HepG2 (cell line): ENCODE results near the gene BCAR3. TPM values are rescaled to one million over a fixed set of nuclear protein-coding genes. Genes with fewer than 3 reads are reported as not detected.

ENCODE experiments used
- ATAC-seq: fragments of 200-7000 bp; cut with Tn5 transposase; 3 replicates; pipeline ENCODE4 v1.9.1; 2020; ENCODE audit warnings: mild to moderate bottlenecking, moderate library complexity
- BruUV-seq: library from RNA; stranded (reverse); fragments of 400-500 nt; replicated peaks from 2 replicates; lab custom pipeline; 2021; lab: Mats Ljungman, UMichigan
- CTCF ChIA-PET: fragments of 300-600 bp; formaldehyde crosslinking; extraction: SDS; loops from one replicate; lab custom pipeline; 2021; ENCODE audit warnings: low total read pairs, inconsistent platforms, low intra/inter-chr PET ratio; lab: Yijun Ruan, JAX
- POLR2A ChIA-PET: fragments of 350-600 bp; sonication (Branson Sonifier 250); formaldehyde crosslinking; loops from one replicate; lab custom pipeline; 2020; ENCODE audit warnings: antibody characterized with exemption, inconsistent platforms; lab: Yijun Ruan, JAX
- DNase-seq: peaks from one replicate; pipeline ENCODE4 v3.0.0-alpha.2; 2015; ENCODE audit warnings: low spot score
- FAIRE-seq: peaks from 3 replicates; lab custom pipeline; 2011; peaks lifted over from hg19 to GRCh38; lab: Jason Lieb, UNC
- H2AFZ ChIP-seq: one replicate; pipeline ENCODE4 v1.6.1; 2011; ENCODE audit warnings: low read length, inconsistent platforms
- H3K27ac ChIP-seq: fragments of 300-600 bp; 3 replicates; pipeline ENCODE4 v1.8.0; 2011; ENCODE audit warnings: mixed run types, mild to moderate bottlenecking, mixed read lengths, low read length, inconsistent platforms; ENCODE audit not compliant: insufficient read depth; ENCODE audit errors: extremely low read length
- H3K27me3 ChIP-seq, 2 experiments: fragments of 200-600 bp in 1 of 2; 2 replicates in 1 of 2; 3 replicates in 1 of 2; pipeline versions ENCODE4 v1.6.0 to v1.8.0; 2011; ENCODE audit warnings: low read length in 2 of 2, mild to moderate bottlenecking in 2 of 2, moderate library complexity in 2 of 2, inconsistent platforms in 1 of 2; ENCODE audit not compliant: insufficient read depth in 2 of 2, control insufficient read depth in 1 of 2
- H3K36me3 ChIP-seq, 2 experiments: fragments of 200-600 bp in 1 of 2; replicated peaks in 1 of 2; 2 replicates in 1 of 2; 3 replicates in 1 of 2; pipeline versions ENCODE4 v1.5.1 to v1.8.0; 2011; ENCODE audit warnings: low read length in 2 of 2, inconsistent platforms in 1 of 2; ENCODE audit not compliant: insufficient read depth in 2 of 2, control insufficient read depth in 1 of 2
- H3K4me1 ChIP-seq: 2 replicates; pipeline ENCODE4 v1.5.1; 2012; ENCODE audit warnings: low read length, inconsistent platforms; ENCODE audit not compliant: insufficient read depth
- H3K4me2 ChIP-seq: 2 replicates; pipeline ENCODE4 v1.6.0; 2011; ENCODE audit warnings: low read depth, low read length, inconsistent platforms
- H3K4me3 ChIP-seq, 3 experiments: fragments of 200-600 bp in 1 of 3; sonication (generic), shearing (Covaris generic) in 1 of 3; replicated peaks in 1 of 3; 2 replicates each; pipeline ENCODE4 v1.5.1; 2011 to 2016; ENCODE audit warnings: low read length in 3 of 3, inconsistent platforms in 2 of 3, low read depth in 2 of 3, mild to moderate bottlenecking in 2 of 3, control low read depth in 1 of 3, mixed read lengths in 1 of 3; ENCODE audit not compliant: insufficient read depth in 1 of 3
- H3K79me2 ChIP-seq: one replicate; pipeline ENCODE4 v1.6.1; 2011; ENCODE audit warnings: low read length, inconsistent platforms; ENCODE audit not compliant: insufficient read depth
- H3K9ac ChIP-seq: 2 replicates; pipeline ENCODE4 v1.6.0; 2011; ENCODE audit warnings: mild to moderate bottlenecking, low read depth, low read length, inconsistent platforms; ENCODE audit not compliant: insufficient read depth
- H3K9me3 ChIP-seq: 2 replicates; pipeline ENCODE4 v1.5.1; 2012; ENCODE audit warnings: mild to moderate bottlenecking, low read length
- H4K20me1 ChIP-seq: 2 replicates; pipeline ENCODE4 v1.6.0; 2011; ENCODE audit warnings: inconsistent platforms, mild to moderate bottlenecking, low read length, moderate library complexity; ENCODE audit not compliant: insufficient read depth
- HMG20B ChIP-seq: conservative IDR thresholded peaks from 2 replicates; pipeline ENCODE4 v1.6.1; 2016; ENCODE audit warnings: missing genetic modification reagents, missing compliant biosample characterization
- HNRNPK ChIP-seq: fragments of 200-400 bp; formaldehyde crosslinking; IDR thresholded peaks from 2 replicates; pipeline ENCODE4 v1.6.1; 2018; ENCODE audit warnings: low read length, low read depth, moderate library complexity, mild to moderate bottlenecking; ENCODE audit not compliant: poor library complexity, severe bottlenecking
- MIXL1 ChIP-seq: IDR thresholded peaks from 2 replicates; pipeline ENCODE4 v1.6.1; 2016
- MTERF4 ChIP-seq: sonication (generic); formaldehyde crosslinking; IDR thresholded peaks from 2 replicates; pipeline ENCODE4 v1.8.0; 2023; ENCODE audit warnings: mild to moderate bottlenecking, missing genetic modification reagents
- MYC ChIP-seq: sonication (generic); formaldehyde crosslinking; IDR thresholded peaks from 2 replicates; pipeline ENCODE4 v1.9.0; 2021; ENCODE audit warnings: missing genetic modification reagents, borderline replicate concordance
- PITX1 ChIP-seq: sonication (generic); formaldehyde crosslinking; IDR thresholded peaks from 2 replicates; pipeline ENCODE4 v1.5.1; 2020; ENCODE audit warnings: mild to moderate bottlenecking, missing genetic modification reagents
- SMC3 ChIP-seq: IDR thresholded peaks from 2 replicates; pipeline ENCODE4 v1.6.1; 2011; ENCODE audit warnings: low read length, improper control_type of control experiment
- WIZ ChIP-seq: sonication (generic); formaldehyde crosslinking; IDR thresholded peaks from 2 replicates; pipeline ENCODE4 v1.5.1; 2020; ENCODE audit warnings: mild to moderate bottlenecking, missing genetic modification reagents
- ZBTB1 ChIP-seq: sonication (generic); formaldehyde crosslinking; IDR thresholded peaks from 2 replicates; pipeline ENCODE4 v1.4.0; 2020; ENCODE audit warnings: missing genetic modification reagents, borderline replicate concordance
- ZNF496 ChIP-seq: sonication (generic); formaldehyde crosslinking; IDR thresholded peaks from 2 replicates; pipeline ENCODE4 v1.8.1; 2023; ENCODE audit warnings: mild to moderate bottlenecking, moderate library complexity, missing genetic modification reagents; ENCODE audit not compliant: insufficient replicate concordance
- ZNF546 ChIP-seq: sonication (generic); formaldehyde crosslinking; conservative IDR thresholded peaks from 2 replicates; pipeline ENCODE4 v1.8.1; 2023; ENCODE audit warnings: mild to moderate bottlenecking, missing genetic modification reagents
- WGBS: methylation state at CpG from one replicate; pipeline ENCODE4 v1.1.6; 2017; ENCODE audit warnings: low lambda C conversion rate; 5-methylcytosine and 5-hydroxymethylcytosine counted together
- in situ Hi-C: cut with HindIII; loops from 2 replicates; pipeline ENCODE4 v1.10.0; 2017; ENCODE audit warnings: low pct_unique_long_range_greater_than_20kb; ENCODE audit not compliant: extremely low pct_ligation_motif_present
- intact Hi-C: fragments of 100-400 bp; cut with micrococcal nuclease; formaldehyde crosslinking; loops from one replicate; pipeline ENCODE4 v1.10.0; 2022; ENCODE audit not compliant: unreplicated experiment
- polyA plus RNA-seq, 8 experiments: library from polyadenylated mRNA; depleted of rRNA in 3 of 8; stranded (reverse) in 7 of 8; unstranded in 1 of 8; fragments of >200 nt; fragmentation: Illumina TruSeq in 4 of 8; extraction: Trizol in 4 of 8; gene quantifications; 2 replicates each; pipeline versions ENCODE4 v1.2.1 to v1.2.3, GENCODE V29; 2011 to 2016; ENCODE audit warnings: low read depth in 4 of 8, missing spikeins in 1 of 8, mixed read lengths in 1 of 8; ENCODE audit not compliant: insufficient read depth in 1 of 8
- total RNA-seq, 5 experiments: library from RNA; depleted of rRNA; stranded (reverse); fragments of >200 nt; fragmentation: Illumina TruSeq; extraction: Trizol; gene quantifications; 2 replicates each; pipeline ENCODE4 v1.2.3, GENCODE V29; 2016; ENCODE audit warnings: low read depth in 1 of 5
- TF ChIP-seq, protein P1 (sequence below): sonication (generic); formaldehyde crosslinking; IDR thresholded peaks from 2 replicates; pipeline ENCODE4 v1.8.0; 2022; ENCODE audit warnings: mild to moderate bottlenecking, missing genetic modification reagents, borderline replicate concordance
- TF ChIP-seq, protein P2 (sequence below): sonication (generic); formaldehyde crosslinking; IDR thresholded peaks from 2 replicates; pipeline ENCODE4 v1.9.0; 2022; ENCODE audit warnings: missing genetic modification reagents, mild to moderate bottlenecking, borderline replicate concordance
- TF ChIP-seq, protein P3 (sequence below): fragments of 450-650 bp; IDR thresholded peaks from 2 replicates; pipeline ENCODE4 v1.6.1; 2017
- TF ChIP-seq, protein P4 (sequence below): IDR thresholded peaks from 2 replicates; pipeline ENCODE4 v1.6.1; 2016; ENCODE audit warnings: mild to moderate bottlenecking, missing biosample characterization, missing genetic modification reagents
- TF ChIP-seq, protein P5 (sequence below): IDR thresholded peaks from 2 replicates; pipeline ENCODE4 v1.6.1; 2016; ENCODE audit warnings: mild to moderate bottlenecking

BCAR3 gene
- total and polyA plus RNA-seq, 2 of the 13 experiments (the other 11 are each of a cell fraction or from before 2014, with no cell fraction given) = 3.6 to 4.8 TPM

DNA sequence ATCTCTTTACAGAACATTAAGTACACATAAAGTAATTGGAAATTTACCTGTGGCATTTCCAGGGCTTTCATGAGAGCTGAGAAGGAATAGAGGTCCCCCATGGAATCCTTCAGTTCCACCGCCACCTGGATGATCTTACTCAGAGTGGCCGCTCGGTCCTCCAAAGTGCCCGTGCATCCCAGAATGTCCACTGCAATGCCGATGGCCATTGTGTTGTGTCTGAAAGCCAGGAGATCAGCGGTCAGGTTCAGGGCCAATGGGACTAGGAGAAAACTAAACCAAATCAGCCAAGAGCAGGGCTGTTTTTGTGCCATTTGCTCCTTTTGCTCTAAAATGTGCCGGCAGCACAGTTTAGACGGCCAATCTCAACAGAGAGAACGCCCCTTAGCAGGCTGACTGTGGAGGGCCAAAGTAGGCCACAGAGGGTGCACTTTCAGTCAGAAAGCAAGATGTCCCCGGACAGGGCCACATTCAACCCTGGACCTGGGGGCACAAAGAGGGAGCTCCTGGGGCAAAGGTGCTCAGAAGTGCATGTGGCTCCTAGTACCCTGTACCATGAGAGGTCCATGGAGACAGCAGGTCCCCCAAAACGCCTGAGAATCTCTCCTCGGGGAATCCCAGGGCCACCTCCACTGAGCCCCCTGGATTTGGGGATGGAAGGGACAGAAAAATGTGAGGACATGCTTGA is 109.9 kb downstream of the BCAR3 start (continued):
- TF ChIP-seq, protein P1, sequence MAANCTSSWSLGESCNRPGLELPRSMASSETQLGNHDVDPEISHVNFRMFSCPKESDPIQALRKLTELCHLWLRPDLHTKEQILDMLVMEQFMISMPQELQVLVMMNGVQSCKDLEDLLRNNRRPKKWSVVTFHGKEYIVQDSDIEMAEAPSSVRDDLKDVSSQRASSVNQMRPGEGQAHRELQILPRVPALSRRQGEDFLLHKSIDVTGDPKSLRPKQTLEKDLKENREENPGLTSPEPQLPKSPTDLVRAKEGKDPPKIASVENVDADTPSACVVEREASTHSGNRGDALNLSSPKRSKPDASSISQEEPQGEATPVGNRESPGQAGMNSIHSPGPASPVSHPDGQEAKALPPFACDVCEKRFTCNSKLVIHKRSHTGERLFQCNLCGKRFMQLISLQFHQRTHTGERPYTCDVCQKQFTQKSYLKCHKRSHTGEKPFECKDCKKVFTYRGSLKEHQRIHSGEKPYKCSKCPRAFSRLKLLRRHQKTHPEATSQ = no peak
- TF ChIP-seq ZBTB1 = no peak
- no peak for TF ChIP-seq ZNF496 (CRISPR knock-in tag)
- TF ChIP-seq, protein P2, sequence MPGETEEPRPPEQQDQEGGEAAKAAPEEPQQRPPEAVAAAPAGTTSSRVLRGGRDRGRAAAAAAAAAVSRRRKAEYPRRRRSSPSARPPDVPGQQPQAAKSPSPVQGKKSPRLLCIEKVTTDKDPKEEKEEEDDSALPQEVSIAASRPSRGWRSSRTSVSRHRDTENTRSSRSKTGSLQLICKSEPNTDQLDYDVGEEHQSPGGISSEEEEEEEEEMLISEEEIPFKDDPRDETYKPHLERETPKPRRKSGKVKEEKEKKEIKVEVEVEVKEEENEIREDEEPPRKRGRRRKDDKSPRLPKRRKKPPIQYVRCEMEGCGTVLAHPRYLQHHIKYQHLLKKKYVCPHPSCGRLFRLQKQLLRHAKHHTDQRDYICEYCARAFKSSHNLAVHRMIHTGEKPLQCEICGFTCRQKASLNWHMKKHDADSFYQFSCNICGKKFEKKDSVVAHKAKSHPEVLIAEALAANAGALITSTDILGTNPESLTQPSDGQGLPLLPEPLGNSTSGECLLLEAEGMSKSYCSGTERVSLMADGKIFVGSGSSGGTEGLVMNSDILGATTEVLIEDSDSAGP (CRISPR knock-in tag) = no peak
- no peak for TF ChIP-seq MTERF4 (CRISPR knock-in tag)
- no peak for TF ChIP-seq MIXL1 (CRISPR knock-in tag)

DNA sequence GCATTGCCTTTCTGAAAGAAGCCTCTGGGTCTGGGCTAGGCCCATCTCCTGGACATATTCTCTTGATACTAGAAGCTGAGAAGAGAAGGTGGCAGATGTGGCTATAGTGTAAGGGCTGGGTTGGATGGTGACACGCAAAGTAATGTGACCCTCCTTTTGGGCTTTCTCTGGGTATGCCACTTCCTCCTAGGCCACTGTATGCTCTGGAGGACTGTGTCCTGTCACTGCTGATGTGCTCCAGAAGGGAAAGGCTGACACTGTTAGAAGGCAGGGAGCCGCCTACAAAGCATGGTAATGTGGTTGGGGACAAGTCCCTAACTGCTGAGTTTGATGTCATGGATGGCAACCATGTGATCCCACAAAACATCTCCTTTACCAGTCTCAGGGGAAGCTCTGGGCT is 112.1 kb downstream of the BCAR3 start:
- ATAC-seq (no peak), DNase-seq (no peak), FAIRE-seq (no peak)
- WGBS = 100% methylated on average over 2 of the region's 2 CpGs
- H3K9me3 ChIP-seq = no peaks in the 10 kb centered on the region
- H3K4me3 ChIP-seq = no peak overlapping the region
- in situ Hi-C loops = no loop called here
- H3K9ac ChIP-seq = no peak overlapping the region
- H4K20me1 ChIP-seq = no peaks in the 10 kb centered on the region
- H3K36me3 ChIP-seq = peaks cover 7 to 37% of the 10 kb centered on the region in 2 experiments
- CTCF ChIA-PET = no interaction called here
- H2AFZ ChIP-seq = no peak overlapping the region
- H3K79me2 ChIP-seq = no peaks in the 10 kb centered on the region
- intact Hi-C loops = no loop called here
- H3K4me1 ChIP-seq = no peaks in the 10 kb centered on the region
- POLR2A ChIA-PET = no interaction called here
- H3K27ac ChIP-seq = no peak overlapping the region
- H3K27me3 ChIP-seq = no peaks in the 10 kb centered on the region
- BruUV-seq = no TSS peak
- H3K4me2 ChIP-seq = no peak overlapping the region
- TF ChIP-seq HMG20B (no peak), MYC (CRISPR knock-in tag) (no peak), HNRNPK (no peak), SMC3 (no peak), WIZ (CRISPR knock-in tag) (no peak), ZNF546 (CRISPR knock-in tag) (no peak), PITX1 (CRISPR knock-in tag) (no peak)
- TF ChIP-seq, protein P3, sequence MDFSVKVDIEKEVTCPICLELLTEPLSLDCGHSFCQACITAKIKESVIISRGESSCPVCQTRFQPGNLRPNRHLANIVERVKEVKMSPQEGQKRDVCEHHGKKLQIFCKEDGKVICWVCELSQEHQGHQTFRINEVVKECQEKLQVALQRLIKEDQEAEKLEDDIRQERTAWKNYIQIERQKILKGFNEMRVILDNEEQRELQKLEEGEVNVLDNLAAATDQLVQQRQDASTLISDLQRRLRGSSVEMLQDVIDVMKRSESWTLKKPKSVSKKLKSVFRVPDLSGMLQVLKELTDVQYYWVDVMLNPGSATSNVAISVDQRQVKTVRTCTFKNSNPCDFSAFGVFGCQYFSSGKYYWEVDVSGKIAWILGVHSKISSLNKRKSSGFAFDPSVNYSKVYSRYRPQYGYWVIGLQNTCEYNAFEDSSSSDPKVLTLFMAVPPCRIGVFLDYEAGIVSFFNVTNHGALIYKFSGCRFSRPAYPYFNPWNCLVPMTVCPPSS = no peak
- TF ChIP-seq, protein P4, sequence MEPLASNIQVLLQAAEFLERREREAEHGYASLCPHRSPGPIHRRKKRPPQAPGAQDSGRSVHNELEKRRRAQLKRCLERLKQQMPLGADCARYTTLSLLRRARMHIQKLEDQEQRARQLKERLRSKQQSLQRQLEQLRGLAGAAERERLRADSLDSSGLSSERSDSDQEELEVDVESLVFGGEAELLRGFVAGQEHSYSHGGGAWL (CRISPR knock-in tag) = no peak
- TF ChIP-seq, protein P5, sequence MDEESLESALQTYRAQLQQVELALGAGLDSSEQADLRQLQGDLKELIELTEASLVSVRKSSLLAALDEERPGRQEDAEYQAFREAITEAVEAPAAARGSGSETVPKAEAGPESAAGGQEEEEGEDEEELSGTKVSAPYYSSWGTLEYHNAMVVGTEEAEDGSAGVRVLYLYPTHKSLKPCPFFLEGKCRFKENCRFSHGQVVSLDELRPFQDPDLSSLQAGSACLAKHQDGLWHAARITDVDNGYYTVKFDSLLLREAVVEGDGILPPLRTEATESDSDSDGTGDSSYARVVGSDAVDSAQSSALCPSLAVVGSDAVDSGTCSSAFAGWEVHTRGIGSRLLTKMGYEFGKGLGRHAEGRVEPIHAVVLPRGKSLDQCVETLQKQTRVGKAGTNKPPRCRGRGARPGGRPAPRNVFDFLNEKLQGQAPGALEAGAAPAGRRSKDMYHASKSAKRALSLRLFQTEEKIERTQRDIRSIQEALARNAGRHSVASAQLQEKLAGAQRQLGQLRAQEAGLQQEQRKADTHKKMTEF (CRISPR knock-in tag) = no peak
